ENCODE measurements around the gene CDK5.

CDK5 gene

GRCh38 chr7:151085691-151086620 is 28.3 kb upstream of the CDK5 start, which contains the start of gene AGAP3:
Gene AGAP3, plus strand, starts transcription at chr7:151086475. Its CDS starts 267 bp downstream, at chr7:151086742.
- DNase-seq: peak; percentile 81 to 94 (median 91)

GRCh38 chr7:151085329-151085690 is 27.6 kb upstream of the CDK5 start:
- DNase-seq: peak in 1 of 3 experiments; percentile 52

DNA sequence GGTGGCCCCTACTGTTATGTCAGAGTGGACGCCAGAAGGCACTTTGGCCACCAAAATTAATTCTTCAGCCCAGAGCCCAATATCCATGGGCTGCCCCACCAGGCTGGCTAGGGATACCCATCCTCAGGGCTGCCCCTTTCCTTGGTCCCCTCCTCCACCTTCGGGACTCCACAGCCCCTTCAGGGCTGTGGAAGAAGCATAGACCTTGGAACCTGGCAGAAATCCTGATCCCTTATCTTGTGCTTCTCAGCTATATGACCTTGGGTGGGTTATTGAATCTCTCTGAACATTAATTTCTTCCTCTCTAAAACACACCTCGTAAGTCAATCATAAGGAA is 26.1 kb upstream of the CDK5 start:
- no peak for DNase-seq

- peak; percentile 72 to 84 (median 83) for DNase-seq
Observed at GRCh38 chr7:151083071-151083823, 25.6 kb upstream of the CDK5 start, which contains the start of gene TMUB1. Gene TMUB1, minus strand, starts transcription at chr7:151083493. Its CDS starts 930 bp downstream, at chr7:151082563.

GRCh38 chr7:151082141-151083070 is 24.7 kb upstream of the CDK5 start:
- DNase-seq: peak in 1 of 3 experiments; percentile 43

GRCh38 chr7:151081170-151082101 is 23.7 kb upstream of the CDK5 start:
- peak in 2 of 3 experiments; percentile 45 to 54 for DNase-seq

DNA sequence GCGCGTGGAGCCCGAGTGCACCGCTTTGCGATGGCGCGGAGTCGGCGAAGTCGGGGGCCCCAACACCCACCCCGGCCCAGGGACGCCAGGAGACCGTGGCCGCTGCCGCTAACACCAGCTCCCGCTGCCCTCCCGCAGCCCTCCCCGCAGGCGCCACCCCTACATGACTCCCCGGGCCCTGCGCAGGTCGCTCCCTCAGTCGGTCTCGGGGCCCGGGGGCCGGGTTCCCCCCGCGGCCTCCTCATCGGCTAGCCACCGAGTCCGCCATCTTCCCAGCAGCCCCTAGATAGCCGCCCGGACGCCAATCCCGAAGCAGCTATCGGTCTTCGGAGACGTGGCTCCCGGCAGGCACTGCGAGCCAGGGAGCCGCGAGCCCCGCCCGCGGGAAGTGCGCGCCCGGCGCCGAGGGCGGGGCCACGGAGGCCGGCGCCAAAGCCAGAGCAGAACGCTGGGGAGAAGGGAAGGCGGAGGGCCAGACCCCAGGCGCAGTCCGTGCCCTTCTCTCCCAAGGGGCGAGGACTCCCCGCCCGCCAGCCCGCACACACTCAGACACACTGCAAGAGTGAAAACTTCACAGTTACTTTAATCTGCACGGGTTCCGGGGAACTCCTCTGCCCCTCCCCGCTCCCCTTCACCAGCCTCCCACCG is 22.9 kb upstream of the CDK5 start, which contains the start of gene FASTK:
TSS of gene FASTK (minus strand) at position 288 of the 648 bp plus-strand sequence. CDS start at position 245, 43 bp downstream.
- DNase-seq: peak; percentile 95 to 97 (median 96)

- peak in 2 of 3 experiments; percentile 32 to 66 for DNase-seq
Observed at GRCh38 chr7:151080067-151080521, 22.4 kb upstream of the CDK5 start.

DNA sequence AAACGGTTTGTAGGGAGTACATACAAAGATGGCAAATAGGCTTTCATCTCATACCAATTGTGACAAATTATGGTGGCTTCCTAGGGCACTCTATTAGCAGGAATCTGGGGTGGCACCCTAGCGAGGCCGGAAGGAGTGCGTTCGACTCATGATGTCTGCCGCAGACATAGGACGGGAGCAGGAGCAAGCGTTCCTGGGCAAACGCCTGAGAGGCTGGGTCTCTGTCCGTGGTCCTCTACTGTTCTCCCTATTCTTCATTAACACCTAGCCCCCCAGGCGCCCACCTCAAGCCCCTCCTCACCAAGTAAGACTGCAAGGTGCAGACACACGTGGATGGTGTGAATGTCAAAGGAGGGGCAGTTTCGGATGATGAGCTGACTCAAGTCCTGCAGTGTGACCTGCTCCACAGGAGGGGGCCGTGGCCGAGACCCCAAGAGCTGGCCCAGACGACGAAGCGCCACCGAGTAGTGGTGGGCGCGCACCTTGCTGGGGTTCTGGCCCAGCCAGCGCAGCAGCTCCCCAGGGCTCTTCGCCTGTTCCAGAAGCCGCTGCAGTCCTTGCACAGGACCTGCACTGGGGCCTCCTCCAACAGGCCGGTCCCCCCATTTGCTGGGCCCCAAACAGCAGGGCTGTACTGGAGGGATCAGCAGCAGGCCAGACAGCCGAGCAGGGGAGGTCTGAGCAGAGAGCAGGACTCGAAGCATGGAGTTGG is 21.7 kb upstream of the CDK5 start:
- DNase-seq: no peak

GRCh38 chr7:151078233-151079040 is 20.7 kb upstream of the CDK5 start:
- DNase-seq: no peak

DNA sequence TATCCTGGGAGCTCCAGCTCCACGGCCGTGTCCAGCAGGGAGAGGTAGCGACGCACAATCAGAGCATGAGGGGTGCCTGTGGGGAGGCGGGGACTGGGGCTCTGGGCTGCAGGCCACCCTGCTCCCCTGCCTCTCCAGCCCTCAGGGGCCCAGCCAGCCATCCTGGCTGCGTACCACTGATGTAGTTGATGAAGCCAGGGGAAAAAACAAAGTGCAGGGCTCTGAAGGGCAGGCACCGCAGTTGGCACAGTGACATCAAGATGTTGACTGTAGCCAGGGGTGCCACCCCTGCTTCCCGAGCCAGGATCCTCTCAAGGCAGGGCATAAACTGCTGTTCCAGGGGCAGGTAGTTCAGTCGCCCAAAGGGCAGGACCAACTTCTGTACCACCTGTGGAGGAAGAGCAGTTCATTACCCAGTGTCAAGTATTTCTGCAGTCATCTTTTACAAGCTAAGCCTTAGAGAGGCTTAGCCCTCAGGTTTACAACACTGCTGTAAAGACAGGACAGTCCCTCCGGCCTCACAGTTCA is 20.1 kb upstream of the CDK5 start:
- DNase-seq: no peak

GRCh38 chr7:151076863-151077704 is 19.4 kb upstream of the CDK5 start:
- peak in 1 of 3 experiments; percentile 24 for DNase-seq

- DNase-seq: no peak
Observed at GRCh38 chr7:151075978-151076426, 18.3 kb upstream of the CDK5 start.

DNA sequence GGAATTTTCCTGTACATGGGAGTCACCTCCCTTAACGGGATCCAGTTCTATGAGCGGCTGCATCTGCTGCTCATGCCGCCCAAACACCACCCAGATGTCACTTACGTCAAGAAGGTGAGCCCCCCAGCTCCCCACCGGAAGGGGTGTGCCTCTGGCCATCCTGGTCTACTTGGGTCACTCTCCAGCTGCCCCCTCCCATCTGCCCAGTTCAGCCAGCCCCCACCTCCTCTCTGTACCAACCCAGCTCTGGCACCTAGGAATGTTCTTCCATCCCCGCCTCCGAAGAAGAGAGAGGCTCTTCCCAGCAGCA is 17.9 kb upstream of the CDK5 start:
- DNase-seq: no peak

DNA sequence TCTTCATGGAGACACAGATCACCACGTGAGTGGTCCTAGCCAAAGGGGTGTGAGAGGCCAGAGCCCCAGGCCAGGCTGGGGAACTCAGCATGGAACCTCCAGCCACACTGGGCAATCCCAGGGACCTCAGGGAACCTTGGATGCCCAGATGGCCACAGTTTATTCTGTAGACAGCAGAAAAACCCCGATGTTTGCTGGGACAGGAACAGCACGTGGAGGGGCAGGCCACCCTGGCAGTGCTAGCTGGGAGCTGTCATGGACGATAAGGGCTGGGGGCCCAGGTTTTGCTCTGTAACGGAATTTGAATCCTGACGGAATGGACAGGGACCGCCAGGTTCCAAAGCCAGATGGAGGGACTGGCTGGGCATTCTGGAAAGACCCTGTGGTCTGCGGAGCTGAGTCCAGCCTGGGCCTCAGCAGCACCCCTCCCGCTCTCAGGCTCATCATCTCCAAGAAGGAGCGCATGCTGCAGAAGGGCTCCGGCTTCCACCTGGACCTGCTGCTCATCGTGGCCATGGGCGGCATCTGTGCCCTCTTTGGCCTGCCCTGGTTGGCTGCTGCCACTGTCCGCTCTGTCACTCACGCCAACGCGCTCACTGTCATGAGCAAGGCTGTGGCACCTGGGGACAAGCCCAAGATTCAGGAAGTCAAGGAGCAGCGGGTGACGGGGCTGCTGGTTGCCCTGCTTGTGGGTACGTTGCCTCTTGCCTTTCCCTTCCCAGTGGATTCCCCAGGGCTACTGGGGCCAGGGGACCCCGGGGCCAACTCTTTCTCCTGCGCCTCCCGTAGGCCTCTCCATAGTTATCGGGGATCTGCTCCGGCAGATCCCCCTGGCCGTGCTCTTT is 17.3 kb upstream of the CDK5 start:
- no peak for DNase-seq

- no peak for DNase-seq
Observed at GRCh38 chr7:151073990-151074389, 16.3 kb upstream of the CDK5 start.
